Activated naive CD4-positive, alpha-beta T cell treated with anti-CD3 and anti-CD28 coated beads for 36 hours (primary cell): ENCODE results near the gene L1CAM. TPM values are rescaled to one million over a fixed set of nuclear protein-coding genes. Genes with fewer than 3 reads are reported as not detected.
A peak's percentile ranks its signal among the peaks of the same experiment; 100 is the strongest.

Experiments used
- CTCF ChIA-PET: fragments of 350-600 bp; sonication (Branson Sonifier 250); formaldehyde crosslinking; loops from one replicate; lab custom pipeline; 2021; ENCODE audit warnings: antibody characterized with exemption; lab: Charles Lee
- DNase-seq: peaks from one replicate; pipeline ENCODE4 v3.0.0-alpha.2; 2020
- H3K27ac Mint-ChIP-seq: one replicate; pipeline ENCODE4 v1.8.0; 2021; ENCODE audit warnings: mild to moderate bottlenecking, mixed read lengths
- H3K27me3 Mint-ChIP-seq: one replicate; pipeline ENCODE4 v1.8.0; 2021; ENCODE audit warnings: low read depth, mixed read lengths
- H3K36me3 Mint-ChIP-seq: one replicate; pipeline ENCODE4 v1.8.0; 2021; ENCODE audit warnings: low read depth, mixed read lengths
- H3K4me1 Mint-ChIP-seq: one replicate; pipeline ENCODE4 v1.8.0; 2021; ENCODE audit warnings: low read depth, mixed read lengths
- H3K4me3 Mint-ChIP-seq: one replicate; pipeline ENCODE4 v1.8.0; 2021; ENCODE audit warnings: mild to moderate bottlenecking, moderate library complexity, mixed read lengths
- H3K9me3 Mint-ChIP-seq: one replicate; pipeline ENCODE4 v1.8.0; 2021; ENCODE audit warnings: mixed read lengths
- intact Hi-C: fragments of 100-400 bp; cut with micrococcal nuclease; formaldehyde crosslinking; loops from one replicate; pipeline ENCODE4 v1.15.1; 2023
- total RNA-seq, 2 experiments: library from RNA; stranded (reverse); gene quantifications; one replicate each; pipeline ENCODE4 v1.2.3, GENCODE V29; 2021

Gene L1CAM, protein sequence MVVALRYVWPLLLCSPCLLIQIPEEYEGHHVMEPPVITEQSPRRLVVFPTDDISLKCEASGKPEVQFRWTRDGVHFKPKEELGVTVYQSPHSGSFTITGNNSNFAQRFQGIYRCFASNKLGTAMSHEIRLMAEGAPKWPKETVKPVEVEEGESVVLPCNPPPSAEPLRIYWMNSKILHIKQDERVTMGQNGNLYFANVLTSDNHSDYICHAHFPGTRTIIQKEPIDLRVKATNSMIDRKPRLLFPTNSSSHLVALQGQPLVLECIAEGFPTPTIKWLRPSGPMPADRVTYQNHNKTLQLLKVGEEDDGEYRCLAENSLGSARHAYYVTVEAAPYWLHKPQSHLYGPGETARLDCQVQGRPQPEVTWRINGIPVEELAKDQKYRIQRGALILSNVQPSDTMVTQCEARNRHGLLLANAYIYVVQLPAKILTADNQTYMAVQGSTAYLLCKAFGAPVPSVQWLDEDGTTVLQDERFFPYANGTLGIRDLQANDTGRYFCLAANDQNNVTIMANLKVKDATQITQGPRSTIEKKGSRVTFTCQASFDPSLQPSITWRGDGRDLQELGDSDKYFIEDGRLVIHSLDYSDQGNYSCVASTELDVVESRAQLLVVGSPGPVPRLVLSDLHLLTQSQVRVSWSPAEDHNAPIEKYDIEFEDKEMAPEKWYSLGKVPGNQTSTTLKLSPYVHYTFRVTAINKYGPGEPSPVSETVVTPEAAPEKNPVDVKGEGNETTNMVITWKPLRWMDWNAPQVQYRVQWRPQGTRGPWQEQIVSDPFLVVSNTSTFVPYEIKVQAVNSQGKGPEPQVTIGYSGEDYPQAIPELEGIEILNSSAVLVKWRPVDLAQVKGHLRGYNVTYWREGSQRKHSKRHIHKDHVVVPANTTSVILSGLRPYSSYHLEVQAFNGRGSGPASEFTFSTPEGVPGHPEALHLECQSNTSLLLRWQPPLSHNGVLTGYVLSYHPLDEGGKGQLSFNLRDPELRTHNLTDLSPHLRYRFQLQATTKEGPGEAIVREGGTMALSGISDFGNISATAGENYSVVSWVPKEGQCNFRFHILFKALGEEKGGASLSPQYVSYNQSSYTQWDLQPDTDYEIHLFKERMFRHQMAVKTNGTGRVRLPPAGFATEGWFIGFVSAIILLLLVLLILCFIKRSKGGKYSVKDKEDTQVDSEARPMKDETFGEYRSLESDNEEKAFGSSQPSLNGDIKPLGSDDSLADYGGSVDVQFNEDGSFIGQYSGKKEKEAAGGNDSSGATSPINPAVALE
- under 1 TPM; 0.40 to 0.57 TPM for total RNA-seq

DNA sequence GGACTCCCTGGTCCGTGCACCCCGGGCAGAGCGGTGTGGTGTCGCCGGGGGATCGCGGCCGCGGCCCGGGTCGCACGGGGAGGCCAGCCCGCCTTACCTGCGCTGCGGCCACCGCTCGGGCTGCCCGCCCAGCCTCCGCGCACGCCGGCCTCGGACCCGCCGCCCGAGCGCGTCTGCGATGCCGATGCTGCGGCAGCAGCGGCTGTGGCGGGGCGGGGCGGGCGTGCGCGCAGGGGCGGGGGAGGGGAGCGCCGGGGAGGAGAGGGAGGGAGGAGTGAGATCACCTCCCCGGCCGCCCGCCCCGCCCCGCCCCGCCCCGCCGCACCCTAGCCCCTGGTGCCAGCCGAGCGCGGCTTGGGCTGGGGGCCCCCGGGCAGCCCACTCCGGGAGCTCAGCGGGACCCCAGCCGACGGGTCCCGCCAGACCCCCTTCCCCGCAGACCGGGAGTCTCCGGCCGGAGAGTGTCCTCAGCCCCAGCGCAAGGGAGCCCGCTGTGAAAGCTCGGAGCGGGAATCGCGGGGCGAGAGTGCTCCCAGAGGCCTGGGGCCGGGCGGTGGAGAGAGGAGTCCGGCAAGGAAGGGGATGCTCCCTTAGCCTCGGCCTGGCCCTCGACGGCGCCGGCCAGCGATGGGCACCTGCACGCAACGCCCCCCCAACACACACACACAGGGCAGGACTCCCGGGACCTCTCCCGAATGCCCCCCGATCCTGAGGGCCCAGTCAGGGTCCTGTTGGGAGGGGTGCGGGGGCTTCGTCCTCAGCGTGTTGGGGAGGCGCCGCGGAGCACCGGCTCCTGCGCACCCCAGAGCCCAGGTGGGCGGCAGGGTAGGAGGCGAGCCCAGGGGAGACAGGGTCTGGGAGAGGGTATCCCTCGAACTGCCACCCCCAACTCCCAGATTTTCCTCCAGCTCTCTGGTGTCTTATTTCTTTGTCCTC lies at the start of gene L1CAM:
Gene L1CAM, minus strand, starts transcription at position 206 of the 936 bp plus-strand sequence. CDS start 10,337 bp downstream, outside the sequence.
- CTCF ChIA-PET, result no interaction called here
- DNase-seq, result peak; percentile 38
- Mint-ChIP-seq H3K27me3 (peaks cover 8% of the 10 kb centered on the region), H3K9me3 (no peaks in the 10 kb centered on the region), H3K4me3 (peak within 1 kb of the TSS; percentile 53), H3K36me3 (no peaks in the 10 kb centered on the region), H3K4me1 (peaks cover 3% of the 10 kb centered on the region), H3K27ac (no peak within 1 kb of the TSS)
- intact Hi-C loops, result loop anchor here (1.0 kb wide), 1 partner anchor 14 kb away; no protein-coding TSS in a partner anchor

DNA sequence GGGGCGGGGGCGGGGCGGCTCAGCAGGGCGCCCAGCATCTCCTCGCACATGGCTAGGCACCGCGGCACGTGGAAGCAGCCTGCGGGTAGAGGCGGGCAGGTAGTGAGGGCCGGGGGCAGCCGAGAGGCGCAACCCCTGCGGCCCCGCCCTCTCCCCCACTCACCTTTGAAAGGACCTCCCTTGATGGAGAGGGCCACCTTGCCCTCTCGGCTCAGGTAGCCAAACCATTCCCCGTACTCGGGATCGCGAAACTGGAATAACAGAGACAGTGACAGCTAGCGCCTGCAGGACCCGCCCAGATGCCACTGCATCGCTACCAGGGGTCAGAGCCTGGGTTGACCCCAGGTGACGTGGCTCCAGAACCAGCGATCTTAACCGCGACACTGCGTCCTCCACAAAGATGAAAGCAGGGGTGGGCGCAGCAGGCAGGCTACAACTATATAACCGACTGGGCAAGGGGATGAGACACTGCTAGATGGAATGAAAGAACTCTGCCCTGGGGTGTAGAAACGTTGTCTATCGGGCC lies 49.4 kb upstream of the L1CAM start:
- CTCF ChIA-PET, result interaction anchor here (1.9 kb wide), 1 partner anchor 12 kb away, joined by 5 read pairs; no protein-coding TSS in a partner anchor
- Mint-ChIP-seq H3K9me3 (no peaks in the 10 kb centered on the region), H3K27ac (no peak overlapping the region), H3K27me3 (no peaks in the 10 kb centered on the region), H3K36me3 (peaks cover 10% of the 10 kb centered on the region), H3K4me1 (peaks cover 37% of the 10 kb centered on the region), H3K4me3 (peak overlapping the region; percentile 65)
- intact Hi-C loops, result loop anchor here (1.0 kb wide), 2 partner anchors 8 kb away; no protein-coding TSS in a partner anchor
- DNase-seq, result no peak

- intact Hi-C loops, result loop anchor here (1.0 kb wide), 2 partner anchors 8 kb away; no protein-coding TSS in a partner anchor
- Mint-ChIP-seq H3K9me3 (no peaks in the 10 kb centered on the region), H3K36me3 (peaks cover 10% of the 10 kb centered on the region), H3K4me1 (peaks cover 36% of the 10 kb centered on the region), H3K27ac (peak within 1 kb of the TSS; percentile 69), H3K4me3 (peak within 1 kb of the TSS; percentile 80), H3K27me3 (no peaks in the 10 kb centered on the region)
- DNase-seq, result peak; percentile 53
- CTCF ChIA-PET, result interaction anchor here (1.9 kb wide), 1 partner anchor 12 kb away, joined by 5 read pairs; no protein-coding TSS in a partner anchor
These were observed 48.9 kb upstream of the L1CAM start, which contains the start of gene NAA10 for GRCh38 chrX:153934762-153935325. Gene NAA10 (minus strand): TSS chrX:153935037. CDS start chrX:153934904, 133 bp downstream.

DNA sequence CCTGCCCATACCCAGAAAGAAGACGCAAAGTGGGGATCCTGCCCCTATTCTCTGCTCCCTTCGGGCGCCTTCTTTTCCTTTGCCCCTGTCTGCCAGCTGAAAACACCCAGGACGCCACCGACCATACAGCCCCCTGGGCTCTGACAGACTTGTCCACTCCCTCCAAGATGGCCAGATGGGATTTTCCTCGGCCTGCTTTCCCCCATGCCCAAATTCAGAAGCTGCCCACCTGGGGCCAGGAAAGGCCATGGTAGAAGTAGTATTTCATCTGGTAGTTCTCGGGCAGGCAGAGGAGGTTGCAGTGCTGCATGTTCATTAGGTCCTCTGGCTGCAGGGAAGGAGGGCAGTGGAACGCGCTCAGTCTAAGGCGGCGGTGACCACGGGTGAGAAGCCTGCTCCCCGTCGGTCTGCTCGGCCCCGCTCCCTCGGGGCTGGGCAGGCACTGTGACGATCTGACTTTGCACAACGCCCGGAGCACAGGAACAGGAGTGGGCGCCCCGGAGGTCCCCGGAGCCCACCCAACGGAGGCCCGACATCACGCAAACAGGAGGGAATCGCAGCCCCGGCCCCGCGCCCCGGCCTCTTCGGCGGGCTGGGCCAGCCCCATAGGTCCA lies 48.3 kb upstream of the L1CAM start:
- intact Hi-C loops, result no loop called here
- no peaks in the 10 kb centered on the region for H3K27me3 Mint-ChIP-seq
- CTCF ChIA-PET, result interaction anchor here (1.1 to 1.9 kb wide), 2 partner anchors 12 to 13 kb away, joined by 3 to 5 read pairs; no protein-coding TSS in a partner anchor
- no peaks in the 10 kb centered on the region for H3K9me3 Mint-ChIP-seq
- H3K4me3 Mint-ChIP-seq, result peak overlapping the region; percentile 80
- H3K36me3 Mint-ChIP-seq, result peaks cover 10% of the 10 kb centered on the region
- H3K27ac Mint-ChIP-seq, result peak overlapping the region; percentile 69
- no peak for DNase-seq
- H3K4me1 Mint-ChIP-seq, result peaks cover 37% of the 10 kb centered on the region

DNA sequence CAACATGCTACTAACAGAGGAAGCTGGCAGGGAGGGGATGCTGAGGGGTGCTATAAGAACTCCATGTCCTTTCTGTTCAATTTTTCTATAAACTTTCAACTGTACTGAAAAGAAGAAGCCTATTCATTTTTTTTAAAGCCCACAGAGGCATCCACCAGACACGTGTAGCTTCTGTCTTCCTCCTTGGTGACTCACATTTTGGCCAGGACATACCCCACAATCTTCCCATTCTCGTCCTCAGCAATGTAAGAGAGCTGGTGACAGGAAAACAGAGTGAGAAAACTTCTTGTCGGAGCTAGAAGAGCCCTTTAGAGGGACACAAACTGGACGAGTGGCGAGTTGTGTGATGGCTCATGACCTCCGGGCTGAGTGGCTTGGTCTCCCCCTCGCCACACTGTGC lies 47.8 kb upstream of the L1CAM start:
- peaks cover 42% of the 10 kb centered on the region for H3K4me1 Mint-ChIP-seq
- no peaks in the 10 kb centered on the region for H3K27me3 Mint-ChIP-seq
- no peak for DNase-seq
- H3K27ac Mint-ChIP-seq, result peak overlapping the region; percentile 69
- H3K9me3 Mint-ChIP-seq, result no peaks in the 10 kb centered on the region
- intact Hi-C loops, result no loop called here
- H3K36me3 Mint-ChIP-seq, result peaks cover 10% of the 10 kb centered on the region
- H3K4me3 Mint-ChIP-seq, result peak overlapping the region; percentile 80
- CTCF ChIA-PET, result interaction anchor here (1.1 to 1.9 kb wide), 3 partner anchors 9 to 14 kb away, joined by 3 to 5 read pairs (median 5); no protein-coding TSS in a partner anchor

- no peaks in the 10 kb centered on the region for H3K27me3 Mint-ChIP-seq
- H3K4me1 Mint-ChIP-seq, result peaks cover 35% of the 10 kb centered on the region
- H3K9me3 Mint-ChIP-seq, result no peaks in the 10 kb centered on the region
- no peak for DNase-seq
- no peak overlapping the region for H3K4me3 Mint-ChIP-seq
- peaks cover 13% of the 10 kb centered on the region for H3K36me3 Mint-ChIP-seq
- CTCF ChIA-PET, result interaction anchor here (0.6 to 1.4 kb wide), 6 partner anchors 8 to 169 kb away, joined by 3 to 5 read pairs (median 4); partner anchors contain the start of gene PLXNB3
- intact Hi-C loops, result no loop called here
- no peak overlapping the region for H3K27ac Mint-ChIP-seq
These were observed 46.4 kb upstream of the L1CAM start for GRCh38 chrX:153932220-153932915.

DNA sequence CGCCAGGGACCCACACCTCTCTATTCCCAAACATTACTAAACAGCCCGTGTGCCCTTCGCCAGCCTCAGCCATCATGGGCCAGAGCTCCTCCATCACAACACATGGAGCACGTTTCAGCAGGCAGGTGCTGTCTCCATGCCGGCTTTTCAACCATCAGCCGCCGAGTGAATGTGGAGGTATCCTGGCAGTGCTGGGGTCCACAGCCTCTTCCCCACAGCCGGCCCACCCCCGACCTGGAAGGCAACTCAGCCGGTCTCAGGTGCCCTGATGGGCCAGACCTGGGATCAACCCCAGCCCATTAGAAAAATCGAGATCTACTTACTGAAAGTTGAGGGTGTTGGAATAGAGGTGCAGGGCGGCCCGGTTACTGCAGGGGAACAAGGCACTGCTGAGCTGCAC lies 45.8 kb upstream of the L1CAM start:
- CTCF ChIA-PET, result interaction anchor here (0.9 to 1.3 kb wide), 4 partner anchors 9 to 168 kb away, joined by 3 to 4 read pairs (median 4); partner anchors contain the start of gene PLXNB3
- no peak for DNase-seq
- intact Hi-C loops, result no loop called here
- Mint-ChIP-seq H3K4me1 (peaks cover 35% of the 10 kb centered on the region), H3K4me3 (no peak overlapping the region), H3K9me3 (no peaks in the 10 kb centered on the region), H3K36me3 (peaks cover 13% of the 10 kb centered on the region), H3K27me3 (no peaks in the 10 kb centered on the region), H3K27ac (no peak overlapping the region)

GRCh38 chrX:153931151-153931550 lies 45.2 kb upstream of the L1CAM start:
- CTCF ChIA-PET, result interaction anchor here (1.0 to 1.3 kb wide), 2 partner anchors 16 to 34 kb away, joined by 3 to 4 read pairs; no protein-coding TSS in a partner anchor
- Mint-ChIP-seq H3K36me3 (peaks cover 13% of the 10 kb centered on the region), H3K9me3 (no peaks in the 10 kb centered on the region), H3K27ac (peak overlapping the region; percentile 46), H3K4me1 (peaks cover 32% of the 10 kb centered on the region), H3K27me3 (no peaks in the 10 kb centered on the region), H3K4me3 (no peak overlapping the region)
- no peak for DNase-seq
- intact Hi-C loops, result no loop called here

GRCh38 chrX:153930011-153930910 lies 44.3 kb upstream of the L1CAM start:
- H3K9me3 Mint-ChIP-seq, result no peaks in the 10 kb centered on the region
- H3K27me3 Mint-ChIP-seq, result no peaks in the 10 kb centered on the region
- intact Hi-C loops, result no loop called here
- CTCF ChIA-PET, result interaction anchor here (10.6 kb wide), 1 partner anchor 17 kb away, joined by 82 read pairs; the partner anchor contains the start of gene RENBP
- H3K27ac Mint-ChIP-seq, result peak overlapping the region; percentile 61
- H3K4me3 Mint-ChIP-seq, result no peak overlapping the region
- H3K36me3 Mint-ChIP-seq, result peaks cover 14% of the 10 kb centered on the region
- DNase-seq, result no peak
- H3K4me1 Mint-ChIP-seq, result peaks cover 29% of the 10 kb centered on the region
